A549 (cell line): ENCODE results near the gene FBXO41. TPM values are rescaled to one million over a fixed set of nuclear protein-coding genes. Genes with fewer than 3 reads are reported as not detected.
A peak's percentile ranks its signal among the peaks of the same experiment; 100 is the strongest.

Experiments
- ATAC-seq, 2 experiments: fragments of 200-7000 bp in 1 of 2; fragments of >200 bp in 1 of 2; cut with Nextera tagmentation in 1 of 2; cut with Tn5 transposase in 1 of 2; 3 replicates each; pipeline versions ENCODE4 v1.8.0 to v1.9.1; 2018 to 2020; ENCODE audit warnings: mild to moderate bottlenecking in 1 of 2, moderate library complexity in 1 of 2
- CTCF ChIA-PET: fragments of 300-600 bp; sonication (Branson Sonifier 250); formaldehyde crosslinking; extraction: SDS; loops from one replicate; lab custom pipeline; 2021; ENCODE audit warnings: antibody characterized with exemption, inconsistent platforms; lab: Yijun Ruan, JAX
- POLR2A ChIA-PET: fragments of 350-600 bp; formaldehyde crosslinking; extraction: SDS; loops from one replicate; lab custom pipeline; 2021; ENCODE audit warnings: antibody characterized with exemption, inconsistent platforms; lab: Yijun Ruan, JAX
- DNase-seq, 2 experiments: peaks; one replicate each; pipeline versions ENCODE4 v3.0.0 to v3.0.0-alpha.2; 2011 to 2016; ENCODE audit warnings: low read depth in 1 of 2, low spot score in 1 of 2
- FAIRE-seq: peaks from 2 replicates; lab custom pipeline; 2011; peaks lifted over from hg19 to GRCh38; lab: Jason Lieb, UNC
- H3K27ac ChIP-seq, 2 experiments: fragments of >200 bp; sonication (Bioruptor Twin); formaldehyde crosslinking; 3 replicates each; pipeline ENCODE4 v1.5.1; 2016 to 2017
- H3K4me1 ChIP-seq: fragments of >200 bp; sonication (Bioruptor Twin); formaldehyde crosslinking; 3 replicates; pipeline ENCODE4 v1.6.1; 2016
- H3K4me2 ChIP-seq: fragments of >200 bp; sonication (Bioruptor Twin); formaldehyde crosslinking; 3 replicates; pipeline ENCODE4 v1.6.1; 2016
- H3K4me3 ChIP-seq: fragments of >200 bp; sonication (Bioruptor Twin); formaldehyde crosslinking; 3 replicates; pipeline ENCODE4 v1.5.1; 2016
- H3K9me3 ChIP-seq: fragments of >200 bp; sonication (Bioruptor Twin); formaldehyde crosslinking; 3 replicates; pipeline ENCODE4 v1.6.1; 2016
- CBX8 ChIP-seq: fragments of 200-600 bp; sonication (generic); IDR thresholded peaks from 2 replicates; pipeline ENCODE4 v1.6.1; 2016
- HDAC2 ChIP-seq: fragments of 200-600 bp; sonication (generic); IDR thresholded peaks from 2 replicates; pipeline ENCODE4 v1.6.1; 2016
- HOXA7 ChIP-seq: fragments of 250-450 bp; sonication (Bioruptor Pico); IDR thresholded peaks from 2 replicates; pipeline ENCODE4 v1.5.0; 2020; ENCODE audit warnings: mild to moderate bottlenecking, moderate library complexity
- JUN ChIP-seq, 2 experiments: fragments of >200 bp; sonication (Bioruptor Twin); formaldehyde crosslinking; IDR thresholded peaks; 2 replicates in 1 of 2; 3 replicates in 1 of 2; pipeline ENCODE4 v1.6.1; 2016 to 2017
- KDM1A ChIP-seq: fragments of 200-600 bp; sonication (generic); IDR thresholded peaks from 2 replicates; pipeline ENCODE4 v1.6.1; 2016; ENCODE audit warnings: low read depth, mild to moderate bottlenecking
- KDM5A ChIP-seq: fragments of 200-600 bp; sonication (generic); IDR thresholded peaks from 2 replicates; pipeline ENCODE4 v1.6.1; 2016; ENCODE audit warnings: antibody characterized with exemption, mild to moderate bottlenecking
- MAFK ChIP-seq: fragments of 450-650 bp; IDR thresholded peaks from 2 replicates; pipeline ENCODE4 v1.6.1; 2014; ENCODE audit not compliant: partially characterized antibody
- MAZ ChIP-seq: fragments of 150-350 bp; IDR thresholded peaks from 2 replicates; pipeline ENCODE4 v1.6.1; 2014; ENCODE audit warnings: antibody characterized with exemption, low read depth, low read length, borderline replicate concordance
- MYC ChIP-seq: IDR thresholded peaks from 2 replicates; pipeline ENCODE4 v1.6.1; 2012; ENCODE audit warnings: mild to moderate bottlenecking, inconsistent platforms, low read length, improper control_type of control experiment, borderline replicate concordance
- NFE2L2 ChIP-seq: fragments of 150-350 bp; conservative IDR thresholded peaks from 2 replicates; pipeline ENCODE4 v1.6.1; 2014; ENCODE audit warnings: low read length
- NR3C1 ChIP-seq: fragments of >200 bp; sonication (Bioruptor Twin); formaldehyde crosslinking; IDR thresholded peaks from 3 replicates; pipeline ENCODE4 v1.6.1; 2017
- POLR2A ChIP-seq: IDR thresholded peaks from 2 replicates; pipeline ENCODE4 v1.6.1; 2012; ENCODE audit warnings: mild to moderate bottlenecking, low read length
- RAD21 ChIP-seq, 2 experiments: fragments of >200 bp in 1 of 2; sonication (Bioruptor Twin) in 1 of 2; formaldehyde crosslinking in 1 of 2; IDR thresholded peaks in 1 of 2; conservative IDR thresholded peaks in 1 of 2; 2 replicates in 1 of 2; 3 replicates in 1 of 2; pipeline ENCODE4 v1.6.1; 2012 to 2018; ENCODE audit warnings: inconsistent platforms in 1 of 2
- RCOR1 ChIP-seq: fragments of 150-350 bp; IDR thresholded peaks from 2 replicates; pipeline ENCODE4 v1.6.1; 2014; ENCODE audit warnings: antibody characterized with exemption, low read length, low read depth
- RFX5 ChIP-seq: fragments of 450-650 bp; IDR thresholded peaks from 2 replicates; pipeline ENCODE4 v1.7.1; 2014; ENCODE audit warnings: antibody characterized with exemption, mild to moderate bottlenecking, moderate library complexity
- SMC3 ChIP-seq: fragments of >200 bp; sonication (Bioruptor Twin); formaldehyde crosslinking; IDR thresholded peaks from 3 replicates; pipeline ENCODE4 v1.6.1; 2018; ENCODE audit warnings: inconsistent platforms
- TP53 ChIP-seq: fragments of 250-450 bp; sonication (Bioruptor Pico); IDR thresholded peaks from 2 replicates; pipeline ENCODE4 v1.5.0; 2021; ENCODE audit warnings: mild to moderate bottlenecking, moderate library complexity
- WGBS: methylation state at CpG from one replicate; pipeline ENCODE4 v1.1.6; 2017; ENCODE audit errors: missing lambda C conversion rate; 5-methylcytosine and 5-hydroxymethylcytosine counted together
- polyA plus RNA-seq, 4 experiments: library from polyadenylated mRNA; depleted of rRNA in 3 of 4; stranded (reverse); fragments of >200 nt; fragmentation: RNase III in 1 of 4; extraction: RNeasy Plus Mini Kit Qiagen cat#74134 plus additional on column Dnase treatment in 1 of 4; gene quantifications; 2 replicates in 3 of 4; 3 replicates in 1 of 4; pipeline ENCODE4 v1.2.3, GENCODE V29; 2011 to 2017
- TF ChIP-seq, protein P1 (sequence below): fragments of 150-350 bp; IDR thresholded peaks from 2 replicates; pipeline ENCODE4 v1.6.1; 2014; ENCODE audit warnings: low read depth, mild to moderate bottlenecking, low read length
- TF ChIP-seq, protein P2 (sequence below): fragments of 250-450 bp; sonication (Bioruptor Pico); IDR thresholded peaks from 2 replicates; pipeline ENCODE4 v1.5.0; 2021; ENCODE audit warnings: mild to moderate bottlenecking, moderate library complexity, borderline replicate concordance
- TF ChIP-seq, protein P3 (sequence below): fragments of 200-600 bp; sonication (generic); IDR thresholded peaks from 2 replicates; pipeline ENCODE4 v1.6.1; 2016; ENCODE audit warnings: antibody characterized with exemption, mild to moderate bottlenecking, moderate library complexity
- TF ChIP-seq, protein P4 (sequence below): fragments of >200 bp; sonication (Bioruptor Twin); formaldehyde crosslinking; IDR thresholded peaks from 3 replicates; pipeline ENCODE4 v1.6.1; 2016
- TF ChIP-seq, protein P5 (sequence below): fragments of >200 bp; sonication (Bioruptor Twin); formaldehyde crosslinking; IDR thresholded peaks from 3 replicates; pipeline ENCODE4 v1.5.1; 2016

Gene FBXO41
- polyA plus RNA-seq, 2 of the 4 experiments (the other 2 are of a cell fraction): 3.2 to 6.4 TPM

DNA sequence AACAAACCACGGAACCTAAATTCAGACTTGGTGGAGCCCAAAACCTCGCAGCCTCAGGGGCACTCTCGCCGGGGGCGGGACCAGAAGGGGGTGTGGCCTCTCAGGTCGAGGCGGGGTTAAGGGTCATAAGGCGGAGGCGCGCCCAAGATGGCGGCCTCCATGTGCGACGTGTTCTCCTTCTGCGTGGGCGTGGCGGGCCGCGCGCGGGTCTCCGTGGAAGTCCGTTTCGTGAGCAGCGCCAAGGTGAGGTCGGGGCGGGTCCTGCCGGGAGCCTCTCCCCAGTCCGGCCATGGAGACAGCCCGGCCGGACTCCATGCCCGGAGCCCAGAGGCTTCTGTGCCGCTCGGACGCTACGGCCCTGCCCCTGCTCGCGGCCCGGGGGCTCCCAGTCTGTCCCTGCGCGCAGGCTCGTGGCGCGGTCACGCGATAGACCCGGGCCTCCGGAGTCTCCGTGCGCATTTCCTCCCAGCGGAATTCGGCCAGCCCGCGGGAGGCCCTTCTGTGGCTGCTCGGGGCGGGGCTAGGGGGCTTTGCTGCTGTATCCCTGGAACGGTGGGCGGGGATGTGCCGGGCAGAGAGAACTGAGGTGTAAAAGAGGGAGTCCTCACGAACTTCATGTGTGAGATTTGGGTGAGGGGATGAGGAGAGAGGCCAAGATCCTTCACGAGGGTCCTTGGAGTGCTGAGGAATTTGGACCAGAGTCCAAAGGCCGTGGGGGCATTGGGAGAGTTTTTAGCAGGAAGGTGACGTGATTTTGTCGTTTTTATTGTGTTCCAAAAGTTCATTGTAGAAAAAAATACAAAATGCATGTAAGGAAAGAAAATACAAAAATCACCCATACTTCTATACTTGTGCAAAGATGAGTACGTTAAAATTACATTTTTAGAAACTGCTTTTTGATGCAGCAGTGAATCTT lies 69.9 kb downstream of the FBXO41 start, which contains the start of gene SMYD5 (continued):
- TF ChIP-seq, protein P1, sequence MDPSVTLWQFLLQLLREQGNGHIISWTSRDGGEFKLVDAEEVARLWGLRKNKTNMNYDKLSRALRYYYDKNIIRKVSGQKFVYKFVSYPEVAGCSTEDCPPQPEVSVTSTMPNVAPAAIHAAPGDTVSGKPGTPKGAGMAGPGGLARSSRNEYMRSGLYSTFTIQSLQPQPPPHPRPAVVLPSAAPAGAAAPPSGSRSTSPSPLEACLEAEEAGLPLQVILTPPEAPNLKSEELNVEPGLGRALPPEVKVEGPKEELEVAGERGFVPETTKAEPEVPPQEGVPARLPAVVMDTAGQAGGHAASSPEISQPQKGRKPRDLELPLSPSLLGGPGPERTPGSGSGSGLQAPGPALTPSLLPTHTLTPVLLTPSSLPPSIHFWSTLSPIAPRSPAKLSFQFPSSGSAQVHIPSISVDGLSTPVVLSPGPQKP: no peak
- TF ChIP-seq RCOR1 (0 out of 2 replicates have a peak, but pooled peaks have one; percentile 20), NR3C1 (no peak), HDAC2 (peak; percentile 67; the same call in 1 of the 2 replicates), KDM1A (no peak), MAFK (no peak), JUN (IDR thresholded peaks at IDR 0.05) (peak in 1 of 2 experiments; percentile 83; a peak in 2 of 5 replicates), MYC (peak; percentile 98), POLR2A (peak; percentile 89), KDM5A (peak; percentile 76), CBX8 (no peak), TP53 (CRISPR knock-in tag) (no peak)
- TF ChIP-seq, protein P2, sequence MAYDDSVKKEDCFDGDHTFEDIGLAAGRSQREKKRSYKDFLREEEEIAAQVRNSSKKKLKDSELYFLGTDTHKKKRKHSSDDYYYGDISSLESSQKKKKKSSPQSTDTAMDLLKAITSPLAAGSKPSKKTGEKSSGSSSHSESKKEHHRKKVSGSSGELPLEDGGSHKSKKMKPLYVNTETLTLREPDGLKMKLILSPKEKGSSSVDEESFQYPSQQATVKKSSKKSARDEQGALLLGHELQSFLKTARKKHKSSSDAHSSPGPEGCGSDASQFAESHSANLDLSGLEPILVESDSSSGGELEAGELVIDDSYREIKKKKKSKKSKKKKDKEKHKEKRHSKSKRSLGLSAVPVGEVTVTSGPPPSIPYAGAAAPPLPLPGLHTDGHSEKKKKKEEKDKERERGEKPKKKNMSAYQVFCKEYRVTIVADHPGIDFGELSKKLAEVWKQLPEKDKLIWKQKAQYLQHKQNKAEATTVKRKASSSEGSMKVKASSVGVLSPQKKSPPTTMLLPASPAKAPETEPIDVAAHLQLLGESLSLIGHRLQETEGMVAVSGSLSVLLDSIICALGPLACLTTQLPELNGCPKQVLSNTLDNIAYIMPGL: no peak
- TF ChIP-seq, protein P3, sequence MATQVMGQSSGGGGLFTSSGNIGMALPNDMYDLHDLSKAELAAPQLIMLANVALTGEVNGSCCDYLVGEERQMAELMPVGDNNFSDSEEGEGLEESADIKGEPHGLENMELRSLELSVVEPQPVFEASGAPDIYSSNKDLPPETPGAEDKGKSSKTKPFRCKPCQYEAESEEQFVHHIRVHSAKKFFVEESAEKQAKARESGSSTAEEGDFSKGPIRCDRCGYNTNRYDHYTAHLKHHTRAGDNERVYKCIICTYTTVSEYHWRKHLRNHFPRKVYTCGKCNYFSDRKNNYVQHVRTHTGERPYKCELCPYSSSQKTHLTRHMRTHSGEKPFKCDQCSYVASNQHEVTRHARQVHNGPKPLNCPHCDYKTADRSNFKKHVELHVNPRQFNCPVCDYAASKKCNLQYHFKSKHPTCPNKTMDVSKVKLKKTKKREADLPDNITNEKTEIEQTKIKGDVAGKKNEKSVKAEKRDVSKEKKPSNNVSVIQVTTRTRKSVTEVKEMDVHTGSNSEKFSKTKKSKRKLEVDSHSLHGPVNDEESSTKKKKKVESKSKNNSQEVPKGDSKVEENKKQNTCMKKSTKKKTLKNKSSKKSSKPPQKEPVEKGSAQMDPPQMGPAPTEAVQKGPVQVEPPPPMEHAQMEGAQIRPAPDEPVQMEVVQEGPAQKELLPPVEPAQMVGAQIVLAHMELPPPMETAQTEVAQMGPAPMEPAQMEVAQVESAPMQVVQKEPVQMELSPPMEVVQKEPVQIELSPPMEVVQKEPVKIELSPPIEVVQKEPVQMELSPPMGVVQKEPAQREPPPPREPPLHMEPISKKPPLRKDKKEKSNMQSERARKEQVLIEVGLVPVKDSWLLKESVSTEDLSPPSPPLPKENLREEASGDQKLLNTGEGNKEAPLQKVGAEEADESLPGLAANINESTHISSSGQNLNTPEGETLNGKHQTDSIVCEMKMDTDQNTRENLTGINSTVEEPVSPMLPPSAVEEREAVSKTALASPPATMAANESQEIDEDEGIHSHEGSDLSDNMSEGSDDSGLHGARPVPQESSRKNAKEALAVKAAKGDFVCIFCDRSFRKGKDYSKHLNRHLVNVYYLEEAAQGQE: peak; percentile 67
- TF ChIP-seq, protein P4, sequence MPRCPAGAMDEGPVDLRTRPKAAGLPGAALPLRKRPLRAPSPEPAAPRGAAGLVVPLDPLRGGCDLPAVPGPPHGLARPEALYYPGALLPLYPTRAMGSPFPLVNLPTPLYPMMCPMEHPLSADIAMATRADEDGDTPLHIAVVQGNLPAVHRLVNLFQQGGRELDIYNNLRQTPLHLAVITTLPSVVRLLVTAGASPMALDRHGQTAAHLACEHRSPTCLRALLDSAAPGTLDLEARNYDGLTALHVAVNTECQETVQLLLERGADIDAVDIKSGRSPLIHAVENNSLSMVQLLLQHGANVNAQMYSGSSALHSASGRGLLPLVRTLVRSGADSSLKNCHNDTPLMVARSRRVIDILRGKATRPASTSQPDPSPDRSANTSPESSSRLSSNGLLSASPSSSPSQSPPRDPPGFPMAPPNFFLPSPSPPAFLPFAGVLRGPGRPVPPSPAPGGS: peak; percentile 80

DNA sequence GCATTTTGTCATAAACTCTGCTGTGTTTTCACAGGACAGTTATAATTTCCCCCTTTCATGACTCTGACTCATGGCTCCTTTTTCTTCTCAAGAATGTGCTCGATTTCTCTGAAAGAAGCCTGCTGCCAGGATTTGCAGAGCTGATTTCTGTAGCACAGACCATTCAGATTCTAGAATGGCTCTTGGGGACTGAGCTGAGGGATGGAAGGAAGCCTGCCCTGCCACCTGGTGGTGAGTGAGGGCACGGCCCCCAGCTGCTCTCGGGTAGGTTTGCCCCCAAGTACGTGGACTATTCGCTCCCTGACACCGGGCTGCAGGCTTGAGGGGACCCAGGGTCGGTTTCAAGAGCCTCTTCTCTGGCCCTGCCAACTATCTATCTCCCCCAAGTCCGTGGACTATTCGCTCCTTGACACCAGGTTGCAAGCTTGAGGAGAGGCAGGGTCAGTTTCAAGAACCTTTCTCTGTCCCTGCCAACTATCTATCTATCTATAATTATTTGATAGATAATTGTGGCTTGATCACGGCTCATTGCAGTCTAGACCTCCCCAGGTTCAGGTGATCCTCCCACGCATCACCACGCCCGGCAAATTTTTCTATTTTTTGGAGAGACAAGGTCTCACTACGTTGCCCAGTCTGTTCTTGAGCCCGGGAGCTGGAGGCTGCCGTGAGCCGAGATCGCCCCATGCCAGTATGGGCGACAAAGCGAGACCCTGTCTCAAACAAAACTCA lies 71.7 kb downstream of the FBXO41 start:
- no peaks in the 10 kb centered on the region for H3K9me3 ChIP-seq
- DNase-seq (peak; percentile 81 to 92), FAIRE-seq (no peak)
- whole genome bisulfite sequencing: 34% methylated on average over 20 of the region's 20 CpGs
- H3K4me1 ChIP-seq: peaks cover 16% of the 10 kb centered on the region
- H3K27ac ChIP-seq: no peak overlapping the region
- TF ChIP-seq SMC3: peak; percentile 61
- 0 out of 2 replicates have a peak, but pooled peaks have one; percentile 43 for TF ChIP-seq RCOR1
- TF ChIP-seq MAZ: peak; percentile 75; the same call in 1 of the 2 replicates
- peak; percentile 72 to 73 for TF ChIP-seq RAD21 (conservative IDR thresholded peaks at IDR 0.05 in 1 of 2, IDR thresholded peaks at IDR 0.05 in 1 of 2)
- no peak for TF ChIP-seq RFX5
- no peak for TF ChIP-seq NFE2L2
- TF ChIP-seq HOXA7 (CRISPR knock-in tag): no peak
- TF ChIP-seq, protein P5, sequence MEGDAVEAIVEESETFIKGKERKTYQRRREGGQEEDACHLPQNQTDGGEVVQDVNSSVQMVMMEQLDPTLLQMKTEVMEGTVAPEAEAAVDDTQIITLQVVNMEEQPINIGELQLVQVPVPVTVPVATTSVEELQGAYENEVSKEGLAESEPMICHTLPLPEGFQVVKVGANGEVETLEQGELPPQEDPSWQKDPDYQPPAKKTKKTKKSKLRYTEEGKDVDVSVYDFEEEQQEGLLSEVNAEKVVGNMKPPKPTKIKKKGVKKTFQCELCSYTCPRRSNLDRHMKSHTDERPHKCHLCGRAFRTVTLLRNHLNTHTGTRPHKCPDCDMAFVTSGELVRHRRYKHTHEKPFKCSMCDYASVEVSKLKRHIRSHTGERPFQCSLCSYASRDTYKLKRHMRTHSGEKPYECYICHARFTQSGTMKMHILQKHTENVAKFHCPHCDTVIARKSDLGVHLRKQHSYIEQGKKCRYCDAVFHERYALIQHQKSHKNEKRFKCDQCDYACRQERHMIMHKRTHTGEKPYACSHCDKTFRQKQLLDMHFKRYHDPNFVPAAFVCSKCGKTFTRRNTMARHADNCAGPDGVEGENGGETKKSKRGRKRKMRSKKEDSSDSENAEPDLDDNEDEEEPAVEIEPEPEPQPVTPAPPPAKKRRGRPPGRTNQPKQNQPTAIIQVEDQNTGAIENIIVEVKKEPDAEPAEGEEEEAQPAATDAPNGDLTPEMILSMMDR: peak; percentile 92
- TF ChIP-seq, all 56 proteins: peak for 5
- H3K4me3 ChIP-seq: no peak overlapping the region
- ATAC-seq: peak; percentile 76 to 89
- ChIA-PET POLR2A (interaction anchor here (0.6 to 1.5 kb wide), 6 partner anchors 11 to 325 kb away, joined by 3 to 16 read pairs (median 4); partner anchors contain the start of genes CCT7, NOTO, PRADC1 and SPR), CTCF (interaction anchor here (0.6 to 10.2 kb wide), 50 partner anchors 9 to 1881 kb away, joined by 3 to 173 read pairs (median 4); partner anchors contain the start of genes CCT7, NOTO, PRADC1 and RAB11FIP5)
- H3K4me2 ChIP-seq: peak overlapping the region; percentile 38; the same call in 2 of the 3 replicates
